COR-L47 (cell line): ENCODE data around the gene CPM.

Experiments
- DNase-seq: peaks from one replicate; lab custom pipeline; 2025; lab: John Stamatoyannopoulos, UW

CPM gene

DNA sequence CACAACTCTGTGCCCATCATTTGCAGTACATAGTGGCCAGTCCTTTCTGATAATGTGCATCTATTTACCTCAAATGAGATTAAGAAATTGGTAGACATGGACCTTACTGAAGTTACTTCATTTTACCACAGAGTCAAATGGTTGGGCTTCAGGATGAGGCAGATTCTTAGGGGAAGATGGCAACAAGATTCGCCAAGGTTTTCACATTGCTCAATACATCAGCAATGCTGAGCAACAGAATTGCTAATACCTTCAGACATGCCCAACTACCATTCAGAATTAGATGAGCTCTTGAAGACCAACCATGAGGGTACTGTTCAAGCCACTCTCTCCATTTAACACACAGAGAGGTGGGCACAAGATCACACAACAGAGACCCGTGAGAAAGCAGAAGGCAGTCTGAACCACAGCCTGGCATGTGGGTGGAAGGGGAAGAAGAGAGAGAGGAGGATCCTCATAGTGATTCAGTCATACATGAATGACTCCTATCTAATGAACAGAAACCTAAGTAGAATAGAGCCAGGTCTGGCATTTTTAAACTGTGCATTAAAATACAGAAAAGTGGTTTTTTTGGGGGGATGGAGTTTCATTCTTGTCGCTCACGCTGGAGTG lies 28.5 kb downstream of the CPM start:
- no peak for DNase-seq

DNA sequence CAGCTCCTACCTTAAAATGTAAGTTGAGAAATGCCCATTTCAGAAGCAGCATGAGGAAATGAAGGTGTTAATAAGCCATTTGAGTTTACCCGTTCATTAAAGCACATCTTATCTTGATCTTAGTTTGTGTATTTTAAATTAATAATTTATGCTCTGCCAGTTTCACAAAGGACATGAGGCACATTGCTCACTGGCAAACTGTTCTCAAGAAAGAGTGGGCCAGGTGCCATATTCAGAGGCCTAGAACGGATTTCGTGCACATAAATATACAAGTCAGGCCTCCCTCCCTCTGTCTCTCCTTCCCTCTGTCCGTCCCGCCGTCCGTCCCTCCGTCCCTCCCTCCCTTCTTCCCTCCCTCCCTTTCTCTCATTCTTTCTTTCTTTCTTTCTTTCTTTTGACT lies 29.5 kb downstream of the CPM start:
- no peak for DNase-seq

DNA sequence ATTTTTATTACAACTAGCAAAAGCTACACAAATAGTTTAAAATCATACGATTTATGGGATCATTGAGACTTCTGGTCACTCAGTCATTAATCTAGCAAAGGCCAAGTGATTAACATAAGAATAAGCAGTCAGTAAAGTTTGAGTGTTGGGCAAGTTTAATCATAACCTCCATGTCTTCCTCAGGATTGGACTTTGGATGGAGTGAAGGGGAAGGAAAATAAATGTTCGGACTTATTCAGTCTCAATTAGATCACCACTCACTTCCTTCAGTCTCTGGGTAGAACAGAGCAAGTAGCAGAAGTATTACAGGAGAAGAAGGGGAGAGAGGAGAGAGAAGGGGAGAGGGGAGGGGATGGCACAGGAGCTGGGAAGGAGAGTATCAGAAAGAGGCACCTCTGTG lies 31.4 kb downstream of the CPM start:
- DNase-seq = no peak

DNA sequence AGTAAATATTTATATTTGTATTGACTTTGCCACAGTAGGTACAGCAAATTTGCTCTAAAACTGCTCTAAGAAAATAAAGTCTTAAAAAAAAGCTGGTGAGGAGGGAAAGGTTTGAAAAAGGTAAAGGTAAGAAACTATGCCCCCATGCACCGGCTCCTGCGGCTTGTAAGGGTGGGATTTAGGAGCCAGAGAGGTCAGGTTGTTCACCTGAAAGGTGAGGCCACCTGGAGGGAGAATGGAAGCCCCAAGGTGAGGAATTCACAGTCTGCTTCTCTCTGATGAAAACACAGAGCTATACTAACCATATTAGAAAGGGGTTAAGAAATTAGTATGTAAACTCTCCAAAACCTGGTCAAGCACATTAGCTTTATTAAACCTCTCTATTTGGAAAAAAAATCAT lies 31.8 kb downstream of the CPM start:
- no peak for DNase-seq

DNA sequence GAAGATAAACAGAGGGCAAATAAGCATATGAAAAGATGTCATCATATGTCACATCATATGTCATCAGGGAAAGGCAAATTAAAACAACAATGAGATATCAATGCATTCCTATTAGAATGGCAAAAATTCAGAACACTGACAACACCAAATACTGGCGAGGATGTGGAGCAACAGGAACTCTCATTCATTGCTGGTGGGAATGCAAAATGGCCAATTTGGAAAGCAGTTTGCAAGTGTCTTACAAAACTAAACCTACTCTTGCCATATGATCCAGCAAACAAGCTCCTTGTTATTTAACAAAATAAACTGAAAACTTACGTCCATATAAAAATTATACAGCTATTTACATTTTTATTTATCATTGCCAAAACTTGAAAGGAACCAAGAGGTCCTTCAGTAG lies 32.7 kb downstream of the CPM start:
- DNase-seq = no peak

DNA sequence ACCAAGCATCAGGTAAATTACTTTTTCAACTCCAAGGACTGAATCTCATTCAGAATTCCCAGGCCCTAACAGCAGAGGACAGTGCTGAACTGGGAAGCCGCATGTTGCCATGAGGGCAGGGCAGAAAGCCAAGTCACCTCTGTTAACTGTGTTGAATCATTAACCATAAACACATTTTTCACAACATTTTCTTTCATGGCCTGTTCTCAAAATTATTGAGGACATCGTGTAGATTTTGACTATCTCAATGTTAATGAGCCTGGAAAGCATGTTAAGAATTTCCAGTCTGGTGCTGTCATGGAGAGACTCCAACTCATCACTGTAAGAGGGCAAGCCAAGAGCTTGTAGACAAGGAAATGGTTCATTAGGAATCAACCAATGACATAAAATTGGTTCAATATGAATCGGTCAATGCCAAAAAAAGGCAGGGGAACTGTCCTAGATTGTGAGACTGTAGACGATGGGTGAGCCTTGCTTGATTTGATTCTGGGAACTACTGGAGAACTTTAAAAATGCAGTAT lies 33.7 kb downstream of the CPM start:
- peak; percentile 7 for DNase-seq

DNA sequence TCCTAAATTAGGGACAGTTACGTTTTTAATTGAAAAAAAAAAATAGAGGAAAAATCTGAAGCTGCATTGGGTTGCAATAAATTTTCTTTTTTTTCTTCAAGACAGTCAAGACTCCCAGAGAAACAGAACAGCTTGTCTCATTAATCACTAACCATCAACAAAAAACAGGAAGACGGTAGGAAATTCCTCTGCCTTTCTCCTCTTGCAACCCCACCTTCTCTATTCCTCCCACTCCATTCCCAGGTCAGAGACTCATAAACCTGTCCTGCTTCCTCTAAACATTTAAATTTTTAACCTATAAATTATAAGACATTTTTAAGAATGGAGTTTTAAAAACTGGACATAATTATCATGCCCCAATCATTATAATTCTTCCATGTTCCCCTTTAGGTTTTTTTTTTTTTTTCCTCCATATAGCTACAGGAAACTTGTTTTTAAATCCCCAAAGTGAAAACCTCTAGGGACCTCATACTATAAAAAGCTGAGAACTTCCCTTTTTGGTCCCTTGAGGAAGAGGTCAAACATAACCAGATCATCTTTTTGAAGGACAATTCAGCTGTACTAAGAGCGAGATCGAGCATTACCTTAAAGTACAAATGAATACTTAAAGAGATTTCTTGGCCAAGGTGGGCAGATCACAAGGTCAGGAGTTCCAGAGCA lies 36.0 kb downstream of the CPM start:
- DNase-seq = no peak

DNA sequence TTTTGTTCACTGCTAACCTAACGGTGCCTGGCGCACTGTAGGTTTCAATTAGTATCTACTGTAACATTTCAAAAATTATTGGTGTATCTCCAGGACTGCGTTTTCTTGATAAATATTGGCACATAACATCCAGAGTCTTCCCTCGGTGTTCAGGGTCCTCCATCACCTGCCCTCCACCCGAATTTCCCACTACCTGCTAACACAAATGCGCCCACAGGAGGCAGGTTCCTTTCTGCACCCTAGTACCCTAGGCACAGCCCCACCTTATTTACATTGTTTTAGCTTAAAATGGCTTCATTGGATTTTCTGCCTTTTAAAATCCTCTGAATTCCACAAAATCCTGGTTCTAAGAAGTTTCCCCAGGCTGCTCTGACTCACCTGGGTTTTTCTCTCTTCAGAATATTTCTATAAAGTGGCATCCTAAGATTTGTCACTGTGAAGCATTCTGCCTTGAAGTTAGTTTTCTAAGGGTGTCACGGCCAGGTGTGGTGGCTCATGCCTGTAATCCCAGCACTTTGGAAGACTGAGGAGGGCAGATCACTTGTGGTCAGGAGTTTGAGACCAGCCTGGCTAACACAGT lies 38.6 kb downstream of the CPM start:
- no peak for DNase-seq

DNA sequence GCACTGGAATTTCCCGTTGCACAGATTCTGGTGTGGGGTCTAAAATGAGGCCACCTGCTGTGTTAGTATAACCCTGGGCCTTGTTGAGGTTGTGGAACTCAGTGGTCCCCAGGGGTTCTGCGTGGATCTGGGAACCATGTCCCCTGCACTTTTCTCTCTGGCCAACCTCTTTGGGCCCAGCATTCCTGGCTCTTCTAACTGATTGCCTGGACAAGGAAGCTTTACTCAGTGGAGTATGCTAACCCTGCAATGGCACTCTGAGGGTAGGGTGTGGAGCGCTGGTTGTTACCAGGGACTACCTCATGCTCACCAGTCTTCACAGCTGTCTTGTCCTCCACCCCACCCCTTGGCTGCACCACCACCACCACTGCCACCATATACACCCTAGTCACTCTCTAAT lies 39.2 kb downstream of the CPM start:
- DNase-seq = no peak

DNA sequence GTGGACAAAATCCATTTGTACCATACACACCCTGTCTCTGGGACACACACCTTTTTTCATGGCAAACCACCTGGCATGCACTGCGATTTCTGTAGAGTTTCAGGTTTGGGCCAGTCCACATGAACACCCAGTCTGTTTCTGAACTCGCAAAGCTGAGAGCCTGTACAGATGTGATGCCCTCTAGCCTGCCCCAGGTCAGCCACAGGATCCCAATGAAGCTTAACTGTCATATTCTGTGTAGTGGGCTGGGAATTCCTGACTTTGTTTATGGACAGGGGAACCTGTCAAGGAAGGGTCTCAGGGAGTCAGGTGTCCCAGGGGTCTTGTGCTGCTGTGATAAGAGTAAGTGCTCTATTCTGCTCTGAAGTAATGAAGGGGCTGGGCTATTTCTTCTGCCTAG lies 39.8 kb downstream of the CPM start:
- DNase-seq = no peak

DNA sequence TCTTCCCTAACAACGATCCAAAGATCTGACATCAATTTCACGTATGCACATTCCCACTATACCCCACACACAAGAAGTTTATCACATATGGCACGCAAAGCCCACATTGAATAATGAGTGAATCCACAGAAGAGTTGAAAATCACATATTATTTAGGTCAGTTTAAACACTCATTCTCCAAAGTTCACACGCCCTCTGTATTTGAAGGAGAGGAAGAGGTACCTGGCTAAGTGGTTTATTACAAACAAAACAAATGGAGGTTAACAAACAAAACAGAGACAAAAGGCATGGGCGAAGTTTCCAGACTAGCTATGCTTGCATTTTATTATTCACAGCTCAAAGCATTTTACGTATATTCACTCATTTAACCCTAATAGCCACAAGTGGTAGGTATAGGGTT lies 41.8 kb downstream of the CPM start:
- DNase-seq = no peak

DNA sequence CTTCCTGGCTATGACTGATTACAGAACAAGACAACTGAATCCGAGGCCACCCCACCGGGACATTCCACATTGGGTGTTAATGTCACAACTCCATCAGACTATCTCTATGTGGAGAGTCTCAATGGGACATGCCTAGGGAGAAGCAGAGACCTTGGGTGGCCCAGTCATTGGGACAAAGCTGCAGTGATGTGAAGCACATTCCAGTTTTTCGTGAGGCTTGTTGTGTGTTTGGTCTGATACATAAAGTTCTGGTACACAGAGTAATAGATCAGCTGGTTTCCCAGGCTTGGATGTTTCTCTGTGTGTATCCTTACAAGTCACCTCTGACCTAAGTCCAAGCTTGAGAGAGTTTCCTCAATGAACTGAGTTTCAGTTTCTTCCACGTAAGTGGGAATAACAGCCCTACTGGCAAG lies 42.3 kb downstream of the CPM start:
- no peak for DNase-seq

DNA sequence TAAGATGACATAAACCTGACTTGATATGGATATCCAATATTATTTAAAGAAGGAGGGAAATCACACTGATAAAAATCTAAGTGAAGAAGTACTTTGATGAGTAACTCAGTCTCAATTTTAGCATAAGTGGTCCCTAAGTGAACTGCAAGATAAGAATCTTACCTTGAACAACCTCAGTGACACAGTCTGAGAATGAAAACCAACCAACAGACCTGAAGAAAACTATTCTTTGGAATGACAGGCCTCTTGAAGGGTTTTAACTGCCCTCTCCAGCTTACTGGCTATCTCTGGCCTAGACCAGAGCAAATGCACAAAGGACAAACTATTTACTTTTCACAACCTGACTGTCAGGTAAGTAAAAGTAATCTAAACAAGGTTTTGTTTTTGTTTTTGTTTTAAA lies 44.7 kb downstream of the CPM start:
- no peak for DNase-seq

DNA sequence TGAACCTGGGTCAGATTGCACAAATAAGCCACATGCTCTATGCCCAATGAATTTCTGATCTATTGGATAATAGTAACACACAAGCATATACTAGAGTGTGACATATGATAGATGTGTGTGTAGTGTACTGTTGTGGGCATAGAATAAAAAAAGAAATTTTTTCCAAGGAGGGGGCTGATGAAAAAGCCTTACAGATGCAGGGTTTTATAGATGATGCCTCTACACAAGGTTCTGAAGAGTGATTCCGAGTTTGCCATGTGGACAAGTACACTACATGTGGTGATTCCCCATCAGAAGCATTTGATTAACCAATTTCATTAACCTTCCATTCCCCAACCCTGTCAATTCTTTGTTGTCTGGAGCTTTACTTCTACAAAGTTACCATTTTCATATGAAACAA lies 45.3 kb downstream of the CPM start:
- DNase-seq = no peak

DNA sequence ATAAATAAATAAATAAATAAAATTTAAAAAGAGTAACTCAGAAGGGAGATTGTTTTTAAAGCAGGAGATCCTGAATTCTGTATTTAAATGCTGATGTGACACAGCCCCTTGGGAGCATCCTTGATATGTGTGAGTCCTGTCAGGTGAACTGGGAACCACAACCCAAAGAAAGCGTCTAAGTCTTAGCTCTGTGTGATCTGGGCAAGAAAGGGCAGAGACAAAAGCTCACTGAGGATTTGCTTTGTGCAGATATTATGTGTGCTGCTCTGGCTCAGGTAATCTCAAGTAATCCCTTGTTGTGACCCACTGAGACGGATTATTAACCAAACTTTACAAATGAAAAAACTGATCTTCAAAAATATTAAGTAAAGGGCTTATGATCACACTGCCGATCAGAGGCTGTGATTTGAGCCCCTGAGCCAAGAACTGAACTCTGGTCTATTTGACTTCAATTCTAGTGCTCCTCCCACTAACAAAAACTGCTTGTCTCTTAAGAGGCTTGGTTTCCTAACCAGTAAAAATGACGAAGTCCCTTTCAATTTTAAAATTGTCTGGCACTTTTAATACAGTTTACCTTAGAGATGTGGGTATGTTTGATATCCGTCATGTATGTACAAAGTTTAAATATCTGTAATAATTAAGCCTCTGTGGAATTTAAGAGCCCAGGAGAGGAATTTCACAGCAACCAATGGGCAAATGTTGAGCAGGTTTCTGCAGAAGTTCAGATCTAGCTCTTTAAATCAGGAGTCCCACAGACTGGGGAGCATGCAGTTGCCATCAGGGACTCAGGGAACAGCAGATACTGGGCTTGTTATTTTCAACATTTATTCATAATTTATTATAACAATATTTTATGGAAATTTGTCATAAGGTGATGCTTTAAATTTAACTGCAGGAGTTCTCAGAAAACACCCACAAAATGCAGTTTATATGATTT lies 46.1 kb downstream of the CPM start:
- DNase-seq = no peak

DNA sequence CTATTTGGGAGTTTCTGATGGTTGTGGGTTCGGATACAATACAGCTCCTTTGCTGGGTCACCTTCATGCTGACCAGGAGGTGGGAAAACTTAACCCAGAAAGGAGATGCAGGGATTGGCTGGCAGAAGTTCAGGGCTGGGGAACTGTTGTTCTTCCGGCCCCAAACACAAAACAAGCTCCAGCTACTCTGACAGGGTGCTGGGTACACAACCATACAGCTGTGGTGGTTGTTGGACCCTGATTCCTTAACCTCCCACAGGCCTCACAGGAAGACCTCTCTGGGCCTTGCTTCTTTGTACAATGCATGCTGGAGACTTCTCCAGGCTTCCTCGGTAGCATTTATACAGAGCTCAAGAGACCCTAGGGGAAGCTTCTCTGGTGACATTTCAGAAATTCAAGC lies 47.6 kb downstream of the CPM start:
- DNase-seq = no peak

DNA sequence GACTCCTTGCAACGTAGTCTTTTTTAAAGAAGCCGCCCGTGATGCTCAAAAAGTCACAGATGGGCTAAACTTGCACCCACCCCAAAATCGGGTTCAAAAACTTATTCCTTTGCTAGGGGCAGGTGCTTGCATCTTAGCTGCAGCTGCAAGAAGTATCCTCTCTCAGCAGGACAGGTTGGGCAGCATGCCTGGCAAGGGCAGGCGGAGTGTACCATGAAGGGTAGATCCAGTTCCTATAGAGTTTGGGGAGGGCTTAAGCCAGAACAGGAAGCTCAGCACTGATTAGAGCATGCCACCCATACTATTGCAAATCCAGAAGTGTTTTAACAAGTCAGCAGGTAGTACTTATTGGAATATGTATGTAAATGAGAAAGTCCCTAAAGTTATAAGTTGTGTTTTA lies 48.7 kb downstream of the CPM start:
- no peak for DNase-seq

DNA sequence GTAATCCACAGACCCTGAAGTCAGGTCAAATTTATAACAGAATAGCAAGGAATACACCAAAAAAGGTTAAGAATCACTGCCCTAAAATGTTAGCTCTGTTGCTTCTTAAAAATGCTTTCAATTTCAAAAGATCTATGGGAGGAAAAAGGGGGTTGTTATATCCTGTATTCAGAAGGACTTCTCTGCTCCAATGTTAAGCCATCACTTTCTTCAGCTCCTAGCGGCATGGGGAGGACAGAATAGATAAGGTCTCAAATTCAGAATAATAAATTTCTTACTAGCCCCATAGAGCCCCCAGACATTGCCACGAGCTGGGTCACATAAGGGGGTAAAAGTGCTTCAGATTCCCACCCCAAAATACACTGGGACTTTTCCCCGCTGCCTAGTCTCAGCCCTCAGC lies 49.8 kb downstream of the CPM start:
- no peak for DNase-seq

DNA sequence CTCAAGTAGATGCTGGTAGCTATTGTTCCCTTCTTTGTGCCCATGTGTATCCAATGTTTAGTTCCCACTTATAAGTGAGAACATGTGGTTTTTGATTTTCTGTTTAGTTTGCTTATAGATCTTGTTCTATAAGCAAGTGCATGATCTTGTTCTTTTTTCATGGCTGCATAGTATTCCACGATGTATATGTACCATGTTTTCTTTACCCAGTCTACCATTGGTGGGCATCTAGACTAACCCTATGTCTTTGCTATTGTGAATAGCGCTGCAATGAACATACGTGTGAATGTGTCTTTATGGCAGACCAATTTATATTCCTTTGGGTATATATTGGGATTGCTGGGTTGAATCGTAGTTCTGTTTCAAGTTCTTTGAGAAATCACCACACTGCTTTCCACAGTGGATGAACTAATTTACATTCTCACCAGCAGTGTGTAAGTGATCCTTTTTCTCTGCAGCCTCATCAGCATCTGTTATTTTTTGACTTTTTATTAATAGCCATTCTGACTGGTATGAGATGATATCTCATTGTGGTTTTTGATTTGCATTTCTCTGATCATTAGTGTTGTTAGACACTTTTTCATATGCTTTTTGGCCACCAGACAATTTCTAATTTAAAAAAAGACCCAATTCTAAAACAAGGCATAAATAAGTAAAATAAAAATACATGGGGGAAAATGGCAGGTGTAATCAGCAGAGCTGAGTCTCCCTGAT lies 50.6 kb downstream of the CPM start:
- DNase-seq = no peak

DNA sequence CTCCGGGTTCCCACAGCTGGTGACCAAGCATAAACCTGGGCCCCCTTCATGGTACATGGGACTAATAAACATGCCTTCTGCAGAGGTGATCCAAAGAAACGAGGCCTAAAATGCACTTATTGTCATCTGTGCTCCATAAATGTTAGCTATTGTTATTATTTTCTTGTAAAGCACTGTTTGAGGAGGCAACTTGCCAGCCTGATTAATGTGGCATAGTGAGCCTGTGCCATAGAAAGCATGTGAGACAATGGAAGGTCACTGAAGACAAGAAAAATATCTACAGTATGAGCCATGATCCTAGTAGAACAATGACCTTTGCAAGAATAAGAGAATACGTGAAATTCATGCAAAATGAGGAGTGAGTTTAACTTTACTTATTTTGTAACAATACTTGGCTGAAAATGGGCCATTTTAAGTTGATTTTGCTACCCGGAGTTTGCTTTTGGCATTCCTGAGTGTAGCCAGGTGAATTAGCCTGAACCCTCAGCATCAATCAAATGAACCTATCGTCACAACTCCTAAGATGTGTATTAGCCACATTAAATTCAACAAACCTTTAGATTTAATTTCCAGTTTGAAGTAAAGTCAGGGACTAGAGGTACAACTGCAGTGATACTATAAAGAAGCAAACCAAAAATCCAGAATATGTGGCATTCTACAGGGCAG lies 52.2 kb downstream of the CPM start:
- DNase-seq = no peak

DNA sequence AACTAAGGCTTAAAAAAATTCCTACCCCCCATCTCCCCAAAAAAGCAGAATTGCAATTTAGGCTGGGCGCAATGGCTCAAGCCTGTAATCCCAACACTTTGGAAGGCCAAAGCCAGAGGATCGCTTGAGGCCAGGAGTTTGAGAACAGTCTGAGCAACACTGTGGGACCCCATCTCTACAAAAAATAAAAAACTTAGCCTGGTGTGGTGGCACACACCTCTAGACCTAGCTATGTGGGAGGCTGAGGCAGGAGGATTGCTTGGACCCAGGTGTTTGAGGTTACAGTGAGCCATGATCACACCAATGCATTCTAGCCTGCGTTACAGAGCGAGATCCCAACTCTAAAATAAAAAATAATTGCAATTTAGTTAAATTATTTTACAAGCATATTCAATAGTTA lies 54.1 kb downstream of the CPM start:
- DNase-seq = no peak
